ENCODE results near the gene AIPL1. TPM values are rescaled to one million over a fixed set of nuclear protein-coding genes. Genes with fewer than 3 reads are reported as not detected.

AIPL1 gene
- total RNA-seq, 1 experiment from 2014 or later = not detected

GRCh38 chr17:6428207-6428965 lies 6.5 kb downstream of the AIPL1 start:
- Histone ChIP-seq H3K9ac (ENCODE audit: low read length) (no peak overlapping the region), H3K4me1 (ENCODE audit: control insufficient read depth in 1 of 2, insufficient read depth in 2 of 2, low read length in 2 of 2) (no peaks in the 10 kb centered on the region), H3K4me3 (replicated peaks in 1 of 2; ENCODE audit: low read depth in 1 of 2, low read length in 2 of 2) (no peak overlapping the region), H3K36me3 (ENCODE audit: control insufficient read depth in 1 of 2, insufficient read depth in 2 of 2, low read length in 2 of 2) (no peaks in the 10 kb centered on the region), H3K79me2 (ENCODE audit: insufficient read depth, low read length) (no peaks in the 10 kb centered on the region), H3K9me3 (ENCODE audit: control insufficient read depth in 1 of 2, insufficient read depth in 1 of 2, low read depth in 1 of 2, low read length in 2 of 2) (peaks cover 3 to 5% of the 10 kb centered on the region in 2 experiments; a peak in 2 of 4 replicates), H2AFZ (ENCODE audit: low read depth, low read length, poor library complexity, severe bottlenecking) (no peak overlapping the region), H3K4me2 (ENCODE audit: low read length) (no peak overlapping the region), H3K27ac (ENCODE audit: low read depth, low read length) (no peak overlapping the region), H3K27me3 (ENCODE audit: insufficient read depth, low read length) (no peaks in the 10 kb centered on the region), H4K20me1 (ENCODE audit: insufficient read depth) (no peaks in the 10 kb centered on the region), H3K9me2 (ENCODE audit: insufficient read depth) (no peaks in the 10 kb centered on the region)
- intact Hi-C loops (cut with micrococcal nuclease) = no loop called here
- CTCF ChIA-PET = interaction anchor here (1.0 kb wide), 1 partner anchor 8 kb away, joined by 3 read pairs; no protein-coding TSS in a partner anchor
- TF ChIP-seq EZH2phosphoT487 (IDR thresholded peaks at IDR 0.05; ENCODE audit: borderline replicate concordance) (no peak), YY1 (IDR thresholded peaks at IDR 0.05; ENCODE audit: extremely low read depth, insufficient replicate concordance, low read depth, low read length) (no peak), CBX3 (IDR thresholded peaks at IDR 0.05; ENCODE audit: low read depth) (no peak), SP1 (IDR thresholded peaks at IDR 0.05; ENCODE audit: low read depth) (no peak), EZH2 (IDR thresholded peaks at IDR 0.05) (no peak), ZNF274 (IDR thresholded peaks at IDR 0.05; ENCODE audit: low read depth, low read length) (no peak), MAX (IDR thresholded peaks at IDR 0.05) (no peak), CEBPB (IDR thresholded peaks at IDR 0.05; ENCODE audit: low read depth) (no peak), TCF7L2 (IDR thresholded peaks at IDR 0.05; ENCODE audit: borderline replicate concordance, extremely low read depth, insufficient read depth, insufficient read length) (no peak), CTCF (IDR thresholded peaks at IDR 0.05 in 2 of 3, conservative IDR thresholded peaks at IDR 0.05 in 1 of 3; ENCODE audit: borderline replicate concordance in 1 of 3, insufficient read depth in 1 of 3, low read depth in 2 of 3, low read length in 2 of 3) (no peak), POLR2A (IDR thresholded peaks at IDR 0.05; ENCODE audit: borderline replicate concordance, extremely low read depth, insufficient read depth, insufficient read length) (no peak), EGR1 (IDR thresholded peaks at IDR 0.05; ENCODE audit: low read depth) (no peak), SIN3A (IDR thresholded peaks at IDR 0.05; ENCODE audit: low read depth) (no peak), JUND (IDR thresholded peaks at IDR 0.05) (no peak), POLR2AphosphoS5 (IDR thresholded peaks at IDR 0.05; ENCODE audit: low read depth, low read length) (no peak), ATF3 (IDR thresholded peaks at IDR 0.05) (no peak)
- RAD21 ChIA-PET (ENCODE audit: low non-redundant PET in 1 of 2, low total read pairs in 2 of 2, uncharacterized antibody in 2 of 2, unreplicated experiment in 2 of 2) = no interaction called here
- no peak for ATAC-seq
- DNase-seq (ENCODE audit: low read depth, low spot score) = no peak
- BruUV-seq (replicated peaks) = no TSS peak
- POLR2A ChIA-PET = no interaction called here
